Fibroblast of villous mesenchyme (primary cell): ENCODE results near the gene ZNF385B. TPM values are rescaled to one million over a fixed set of nuclear protein-coding genes. Genes with fewer than 3 reads are reported as not detected.
A peak's percentile ranks its signal among the peaks of the same experiment; 100 is the strongest.

Experiments used
- DNase-seq: peaks from one replicate; pipeline ENCODE4 v3.0.0-alpha.2; 2010; ENCODE audit warnings: low read depth
- H3K4me3 ChIP-seq: 2 replicates; pipeline ENCODE4 v1.5.1; 2011; ENCODE audit warnings: low read depth, mild to moderate bottlenecking, low read length
- CTCF ChIP-seq: IDR thresholded peaks from 2 replicates; pipeline ENCODE4 v1.5.1; 2012; ENCODE audit warnings: low read depth, mild to moderate bottlenecking, low read length; ENCODE audit not compliant: insufficient read depth
- total RNA-seq: library from RNA; depleted of rRNA; stranded (reverse); fragments of >200 nt; gene quantifications from 2 replicates; pipeline ENCODE4 v1.2.3, GENCODE V29; 2012

ZNF385B gene
- total RNA-seq, 1 donor = not detected

- no peak overlapping the region for H3K4me3 ChIP-seq
- no peak for DNase-seq
- no peak for TF ChIP-seq CTCF
Observed at GRCh38 chr2:179765666-179766065, 95.7 kb downstream of the ZNF385B start.

DNA sequence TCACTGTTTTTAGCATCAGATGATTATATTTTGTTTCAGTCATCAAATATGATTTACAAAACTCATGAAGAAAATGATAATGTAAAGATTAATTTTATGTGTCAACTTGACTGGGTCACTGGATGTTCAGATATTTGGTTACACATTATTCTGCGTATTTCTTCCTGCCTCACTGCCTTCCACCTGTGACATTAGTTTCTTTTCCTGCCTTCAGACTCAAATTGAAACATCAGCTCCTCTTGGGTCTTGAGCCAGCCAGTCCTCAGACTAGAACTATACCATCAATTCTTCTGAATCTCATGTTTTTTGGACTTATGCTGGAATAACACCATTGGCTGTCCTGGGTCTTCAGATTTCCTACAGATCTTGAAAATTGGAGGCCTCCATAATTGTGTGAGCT lies 96.7 kb downstream of the ZNF385B start:
- no peak for TF ChIP-seq CTCF
- DNase-seq = no peak
- H3K4me3 ChIP-seq = no peak overlapping the region

GRCh38 chr2:179758636-179759035 lies 102.8 kb downstream of the ZNF385B start:
- DNase-seq = no peak

GRCh38 chr2:179751163-179751809 lies 110.1 kb downstream of the ZNF385B start:
- peak; percentile 55 for TF ChIP-seq CTCF
- peak; percentile 36 for DNase-seq

More at GRCh38 chr2:179758636-179759035, 102.8 kb downstream of the ZNF385B start:
- no peak for TF ChIP-seq CTCF
- H3K4me3 ChIP-seq = no peak overlapping the region

DNA sequence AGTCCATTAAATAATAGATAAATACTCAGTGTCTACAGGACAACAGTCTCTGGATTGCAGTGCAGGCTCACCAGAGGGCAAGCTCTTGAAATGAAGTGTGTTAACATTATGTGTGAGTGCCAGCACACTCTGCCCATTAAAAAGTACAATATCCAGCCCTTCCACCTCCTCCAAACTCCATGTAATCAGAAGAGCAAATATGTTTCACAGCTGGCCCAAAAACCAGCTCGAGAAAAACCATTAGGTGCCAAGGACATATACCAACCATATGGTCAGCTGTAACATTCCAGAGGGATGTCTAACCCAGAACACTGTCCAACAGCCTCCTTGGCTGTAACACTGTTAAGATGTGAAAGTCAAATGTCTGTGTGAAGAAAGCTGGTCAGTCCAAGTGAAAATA lies 112.2 kb downstream of the ZNF385B start:
- no peak for TF ChIP-seq CTCF
- peak; percentile 10 for DNase-seq
- H3K4me3 ChIP-seq = no peak overlapping the region

More at GRCh38 chr2:179751163-179751809, 110.1 kb downstream of the ZNF385B start:
- no peak overlapping the region for H3K4me3 ChIP-seq

GRCh38 chr2:179746981-179747380 lies 114.4 kb downstream of the ZNF385B start:
- TF ChIP-seq CTCF = no peak
- H3K4me3 ChIP-seq = no peak overlapping the region
- DNase-seq = peak; percentile 38

GRCh38 chr2:179745635-179746256 lies 115.7 kb downstream of the ZNF385B start:
- no peak for DNase-seq
- no peak overlapping the region for H3K4me3 ChIP-seq
- TF ChIP-seq CTCF = no peak
